Measurements from ENCODE around the gene BCL3.

The BCL3 gene

GRCh38 chr19:44728178-44728577, 20.3 kb upstream of the BCL3 start:
- DNase-seq (ENCODE audit: low spot score), result no peak
- TF ChIP-seq CTCF (IDR thresholded peaks at IDR 0.05), result no peak
- no peak overlapping the region for H3K4me3 ChIP-seq
- H3K27ac ChIP-seq, result no peak overlapping the region

- TF ChIP-seq CTCF (IDR thresholded peaks at IDR 0.05), result no peak
- no peak for DNase-seq (ENCODE audit: low spot score)
- Histone ChIP-seq H3K27ac (no peak overlapping the region), H3K4me3 (no peak overlapping the region)
Observed at GRCh38 chr19:44729516-44730033, 18.9 kb upstream of the BCL3 start.

GRCh38 chr19:44731081-44731480, 17.4 kb upstream of the BCL3 start:
- no peak for TF ChIP-seq CTCF (IDR thresholded peaks at IDR 0.05)
- Histone ChIP-seq H3K27ac (no peak overlapping the region), H3K4me3 (no peak overlapping the region)
- DNase-seq (ENCODE audit: low spot score), result no peak

GRCh38 chr19:44731622-44732021, 16.9 kb upstream of the BCL3 start:
- DNase-seq (ENCODE audit: low spot score), result no peak
- TF ChIP-seq CTCF (IDR thresholded peaks at IDR 0.05), result no peak

GRCh38 chr19:44732235-44733014, 16.1 kb upstream of the BCL3 start:
- no peak for DNase-seq (ENCODE audit: low spot score)
- TF ChIP-seq CTCF (IDR thresholded peaks at IDR 0.05), result no peak
- Histone ChIP-seq H3K27ac (no peak overlapping the region), H3K4me3 (no peak overlapping the region)

More at GRCh38 chr19:44731622-44732021, 16.9 kb upstream of the BCL3 start:
- H3K27ac ChIP-seq, result no peak overlapping the region
- H3K4me3 ChIP-seq, result no peak overlapping the region

GRCh38 chr19:44734357-44734756, 14.2 kb upstream of the BCL3 start:
- Histone ChIP-seq H3K27ac (no peak overlapping the region), H3K4me3 (no peak overlapping the region)
- TF ChIP-seq CTCF (IDR thresholded peaks at IDR 0.05), result no peak
- DNase-seq (ENCODE audit: low spot score), result no peak

GRCh38 chr19:44735011-44735410, 13.5 kb upstream of the BCL3 start:
- no peak overlapping the region for H3K27ac ChIP-seq
- H3K4me3 ChIP-seq, result no peak overlapping the region
- no peak for DNase-seq (ENCODE audit: low spot score)
- TF ChIP-seq CTCF (IDR thresholded peaks at IDR 0.05), result no peak
